ENCODE data around the gene TMEM18.

DNA sequence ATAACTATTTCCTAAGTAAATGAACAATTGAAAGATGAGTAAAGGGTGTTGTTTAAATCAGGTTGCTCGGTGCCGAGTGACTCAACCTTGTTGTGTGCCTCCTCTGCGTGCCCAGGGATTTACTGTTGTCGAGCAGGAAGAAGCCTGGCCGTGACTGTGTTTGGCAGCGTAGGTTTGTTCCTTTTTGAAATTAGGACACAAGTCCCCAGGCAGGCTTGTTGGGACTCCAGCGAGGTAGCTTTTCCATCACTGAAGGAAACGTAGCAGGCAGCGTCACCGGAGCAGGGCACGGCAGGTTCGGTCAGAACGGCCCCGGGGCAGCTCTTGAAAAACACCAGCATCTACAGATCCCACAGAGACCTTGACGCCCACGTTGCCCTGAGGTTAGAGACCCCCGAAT, 48.6 kb downstream of the TMEM18 start:
- TF ChIP-seq, protein P1, sequence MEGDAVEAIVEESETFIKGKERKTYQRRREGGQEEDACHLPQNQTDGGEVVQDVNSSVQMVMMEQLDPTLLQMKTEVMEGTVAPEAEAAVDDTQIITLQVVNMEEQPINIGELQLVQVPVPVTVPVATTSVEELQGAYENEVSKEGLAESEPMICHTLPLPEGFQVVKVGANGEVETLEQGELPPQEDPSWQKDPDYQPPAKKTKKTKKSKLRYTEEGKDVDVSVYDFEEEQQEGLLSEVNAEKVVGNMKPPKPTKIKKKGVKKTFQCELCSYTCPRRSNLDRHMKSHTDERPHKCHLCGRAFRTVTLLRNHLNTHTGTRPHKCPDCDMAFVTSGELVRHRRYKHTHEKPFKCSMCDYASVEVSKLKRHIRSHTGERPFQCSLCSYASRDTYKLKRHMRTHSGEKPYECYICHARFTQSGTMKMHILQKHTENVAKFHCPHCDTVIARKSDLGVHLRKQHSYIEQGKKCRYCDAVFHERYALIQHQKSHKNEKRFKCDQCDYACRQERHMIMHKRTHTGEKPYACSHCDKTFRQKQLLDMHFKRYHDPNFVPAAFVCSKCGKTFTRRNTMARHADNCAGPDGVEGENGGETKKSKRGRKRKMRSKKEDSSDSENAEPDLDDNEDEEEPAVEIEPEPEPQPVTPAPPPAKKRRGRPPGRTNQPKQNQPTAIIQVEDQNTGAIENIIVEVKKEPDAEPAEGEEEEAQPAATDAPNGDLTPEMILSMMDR (IDR thresholded peaks at IDR 0.05): no peak
- TF ChIP-seq POLR2AphosphoS5 (IDR thresholded peaks at IDR 0.05) (no peak), EP300 (IDR thresholded peaks at IDR 0.05) (no peak)

All from esophagus muscularis mucosa (tissue), 4 donors.